NOMO-1 treated with dmso at 0.1 percent for 144 hours (cell line): ENCODE data around the gene HMX3.

Experiments used
- DNase-seq: peaks from one replicate; lab custom pipeline; 2025; ENCODE audit not compliant: unreplicated experiment; lab: John Stamatoyannopoulos, UW

Gene HMX3

DNA sequence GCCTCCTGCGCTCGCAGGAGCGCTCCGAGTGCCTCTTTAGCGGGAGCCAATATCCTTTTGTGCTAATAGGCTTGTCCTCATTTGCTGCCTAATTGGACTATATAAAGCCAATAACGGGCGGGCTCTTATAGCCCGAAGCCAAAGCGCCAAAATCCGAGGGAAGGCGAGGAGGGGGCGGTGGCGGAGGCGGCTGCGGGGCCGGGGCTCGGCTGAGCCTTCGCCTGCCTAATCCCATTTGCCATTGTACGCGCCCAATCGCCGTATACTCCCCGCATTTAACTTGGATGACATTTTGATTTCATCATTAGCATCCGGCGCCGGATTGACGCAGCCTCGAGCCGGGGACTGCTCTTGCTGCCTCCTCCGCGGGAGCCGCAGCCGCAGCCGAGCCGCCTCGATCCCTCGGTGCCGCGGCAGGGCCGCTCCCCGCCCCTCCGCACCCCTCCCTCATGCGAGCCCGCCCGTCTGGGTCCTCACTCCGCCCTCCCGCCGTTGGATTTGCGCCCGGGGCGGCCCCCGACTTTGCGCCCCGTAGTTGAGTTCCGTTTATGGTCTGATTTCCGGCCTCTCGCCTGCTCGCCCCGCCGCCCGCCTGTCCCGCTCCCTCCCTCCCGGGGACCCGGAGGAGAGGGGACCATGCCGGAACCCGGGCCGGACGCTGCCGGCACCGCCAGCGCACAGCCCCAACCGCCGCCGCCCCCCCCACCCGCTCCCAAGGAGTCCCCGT, at the start of gene HMX3:
TSS of gene HMX3 (plus strand) at position 556 of the 727 bp plus-strand sequence. CDS start at position 637, 81 bp downstream.
- DNase-seq = no peak

DNA sequence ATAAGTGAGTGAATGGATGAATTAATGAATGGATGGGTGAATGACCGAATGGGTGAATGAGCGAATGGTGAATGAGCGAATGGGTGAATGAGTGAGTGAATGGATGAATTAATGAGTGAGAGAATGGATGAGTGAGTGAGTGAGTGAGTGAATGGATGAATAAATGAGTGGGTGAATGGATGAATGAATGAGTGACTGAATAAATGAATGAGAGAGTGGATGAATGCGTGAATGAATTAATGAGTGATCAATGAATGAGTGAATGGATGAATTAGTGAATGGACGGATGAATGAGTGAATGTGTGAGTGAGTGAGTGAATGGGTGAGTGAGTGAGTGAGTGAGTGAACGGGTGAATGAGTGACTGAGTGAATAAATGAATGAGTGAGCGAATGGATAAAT, 49.5 kb upstream of the HMX3 start:
- no peak for DNase-seq

DNA sequence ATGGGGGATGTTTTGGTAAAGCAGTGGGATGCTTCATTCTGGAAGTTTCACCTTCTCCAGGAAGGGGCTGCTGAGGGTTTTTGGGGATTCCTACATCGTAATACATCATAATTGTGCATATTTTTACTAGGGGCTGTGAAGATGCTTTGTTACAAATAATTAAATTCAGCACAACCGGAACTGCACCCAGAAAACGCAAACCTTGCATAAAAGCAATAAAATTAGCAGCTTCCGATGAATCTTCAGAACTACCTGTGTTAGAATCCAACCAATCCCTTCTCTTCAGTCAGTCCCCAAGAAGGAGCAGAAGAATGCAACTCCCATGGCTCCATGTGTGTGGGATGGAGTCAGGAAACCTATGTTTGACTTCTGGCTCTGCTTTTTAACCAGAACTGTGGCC, 48.4 kb upstream of the HMX3 start:
- no peak for DNase-seq

DNA sequence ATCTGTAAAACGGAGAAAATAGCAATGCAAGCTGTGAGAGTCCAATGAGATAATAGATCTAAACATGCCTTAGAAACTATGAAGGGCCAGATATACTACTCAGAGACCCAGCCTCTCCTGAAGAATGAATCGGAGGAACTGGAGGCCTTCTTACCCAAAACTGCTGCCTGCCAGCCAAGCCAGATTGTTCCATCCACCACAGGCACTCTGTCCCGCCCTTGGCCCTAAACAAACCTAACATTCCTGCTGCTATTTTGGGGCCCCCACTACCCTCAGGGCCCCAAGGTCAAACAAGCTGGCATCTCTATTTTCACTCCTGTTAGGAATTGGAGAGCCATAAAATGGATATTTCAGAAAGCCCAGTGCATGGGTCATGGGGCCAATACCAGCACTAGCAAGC, 48.0 kb upstream of the HMX3 start:
- no peak for DNase-seq

DNA sequence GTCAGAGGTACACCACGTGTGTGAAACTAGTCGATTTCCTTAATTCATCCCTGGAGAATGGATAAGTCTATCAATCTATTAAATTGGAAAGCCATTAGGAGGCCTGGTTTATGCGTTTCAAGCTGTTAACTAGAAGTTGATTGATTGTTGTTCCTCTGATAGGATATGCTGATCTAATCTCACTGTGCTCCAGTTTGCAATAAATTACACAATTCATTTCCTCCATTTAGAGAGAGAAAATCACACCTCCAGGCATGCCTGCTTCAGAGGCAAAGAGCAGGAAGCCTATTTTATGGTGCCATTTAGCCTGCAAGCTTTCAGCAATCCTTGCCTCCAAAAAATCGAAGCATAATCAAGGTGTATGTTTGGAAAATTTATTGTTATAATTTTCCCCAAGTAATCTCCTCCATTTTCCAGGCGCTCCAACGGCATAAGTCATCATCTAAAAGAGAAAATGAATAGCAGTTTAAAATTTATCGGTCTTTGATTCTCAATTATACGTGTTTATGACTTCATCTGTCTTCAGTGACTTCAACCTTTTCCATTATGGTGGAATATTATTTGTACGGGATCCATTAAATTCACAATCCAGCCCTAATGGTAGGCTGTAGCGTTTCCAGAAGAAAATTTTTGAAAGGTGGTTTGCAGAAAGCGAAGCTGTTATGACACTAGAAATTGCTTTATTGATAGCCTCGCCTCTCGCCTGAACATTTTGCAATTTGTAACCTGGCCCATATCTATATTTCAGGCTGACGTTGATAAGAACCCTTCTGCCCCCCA, 42.9 kb upstream of the HMX3 start:
- no peak for DNase-seq

DNA sequence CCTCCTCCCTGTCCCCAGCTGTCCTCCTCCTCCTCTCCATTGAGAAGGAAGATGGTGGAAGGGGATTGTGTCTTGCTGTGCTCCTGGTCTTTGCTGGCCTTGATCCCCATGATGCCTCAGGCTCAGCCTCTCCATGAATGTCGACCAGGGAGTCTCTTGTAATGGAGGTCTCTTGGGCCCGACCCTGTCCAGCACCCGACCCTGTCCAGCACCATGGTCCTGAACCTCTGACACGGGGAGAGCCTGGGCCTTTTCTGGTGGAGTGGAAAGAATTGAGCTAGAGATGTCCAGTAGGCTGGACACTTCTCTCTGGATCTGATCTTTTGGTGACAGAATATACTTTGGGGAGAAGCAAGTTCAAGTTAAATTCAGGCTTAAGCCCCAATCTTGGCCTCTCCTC, 42.3 kb upstream of the HMX3 start:
- DNase-seq = no peak

DNA sequence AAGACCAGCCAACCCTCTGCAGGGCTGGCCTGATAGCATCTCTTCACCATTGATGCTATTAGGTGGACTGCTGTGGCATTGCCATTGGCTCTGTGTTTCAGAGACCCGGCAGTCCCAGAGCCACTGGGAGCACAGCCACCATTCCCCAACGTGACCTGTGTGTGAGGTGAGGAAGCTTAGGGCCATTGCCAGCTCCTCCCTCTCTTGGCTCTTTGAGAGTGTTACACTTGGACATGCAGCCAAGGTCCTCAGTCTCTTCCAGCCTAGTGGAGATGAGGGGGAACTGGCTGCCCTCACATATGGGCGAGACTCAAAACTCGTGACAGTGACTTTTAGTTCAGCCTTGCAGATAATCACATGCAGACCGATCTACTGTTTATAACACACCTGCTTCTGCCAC, 39.3 kb upstream of the HMX3 start:
- DNase-seq = no peak

DNA sequence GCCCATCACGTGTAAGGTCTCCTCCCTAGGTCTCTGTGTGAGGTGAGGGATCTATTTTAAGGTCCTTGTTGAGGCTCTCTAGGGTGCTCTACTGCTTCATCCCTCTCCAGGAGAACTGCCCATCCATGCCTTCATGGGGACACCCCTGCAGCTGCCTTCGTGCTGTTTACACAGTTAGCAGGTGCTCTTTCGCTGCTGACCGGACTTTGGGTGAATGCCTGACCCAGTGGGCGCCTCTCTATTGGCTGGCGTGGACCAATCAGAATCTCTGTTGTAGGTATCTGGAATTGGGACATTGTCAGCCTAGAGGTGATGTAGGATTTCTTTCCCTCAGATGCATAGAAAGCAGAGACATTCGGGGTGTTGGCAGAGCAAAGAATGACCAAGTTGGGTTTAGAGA, 38.7 kb upstream of the HMX3 start:
- DNase-seq = no peak

DNA sequence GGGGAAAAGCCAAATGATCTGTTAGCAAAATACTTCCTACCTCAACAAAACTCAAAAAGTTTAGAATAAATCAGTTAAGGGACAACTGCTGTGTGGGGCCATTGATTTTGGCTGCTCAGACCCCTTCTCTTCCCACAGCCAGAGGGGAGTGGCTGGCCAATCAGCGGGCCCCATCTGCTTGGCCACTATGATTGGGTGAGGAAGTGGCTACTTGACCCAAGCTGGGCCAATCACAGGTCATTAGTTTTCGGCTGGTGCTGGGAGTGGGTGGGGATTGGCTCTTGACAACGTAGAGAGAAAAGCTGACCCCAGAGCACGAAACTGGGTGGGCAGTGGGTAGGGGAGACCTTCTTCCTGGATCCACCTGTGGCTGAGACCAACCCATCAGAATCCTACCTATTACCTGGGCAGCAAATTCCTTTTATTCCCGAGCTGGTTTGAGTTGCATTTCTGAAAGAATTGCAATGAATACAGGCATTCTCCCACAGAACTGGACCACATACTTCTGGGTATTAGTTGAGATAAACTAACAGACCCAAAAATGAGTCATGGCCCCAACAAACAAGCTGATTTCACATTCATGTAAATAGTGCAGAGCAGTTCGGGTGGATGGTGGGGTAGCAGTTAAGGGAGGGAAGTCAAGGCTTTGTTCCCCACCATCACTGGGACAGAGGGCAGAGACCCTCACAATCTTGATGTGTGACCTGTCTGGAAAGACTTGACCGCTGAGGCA, 35.6 kb upstream of the HMX3 start:
- no peak for DNase-seq

DNA sequence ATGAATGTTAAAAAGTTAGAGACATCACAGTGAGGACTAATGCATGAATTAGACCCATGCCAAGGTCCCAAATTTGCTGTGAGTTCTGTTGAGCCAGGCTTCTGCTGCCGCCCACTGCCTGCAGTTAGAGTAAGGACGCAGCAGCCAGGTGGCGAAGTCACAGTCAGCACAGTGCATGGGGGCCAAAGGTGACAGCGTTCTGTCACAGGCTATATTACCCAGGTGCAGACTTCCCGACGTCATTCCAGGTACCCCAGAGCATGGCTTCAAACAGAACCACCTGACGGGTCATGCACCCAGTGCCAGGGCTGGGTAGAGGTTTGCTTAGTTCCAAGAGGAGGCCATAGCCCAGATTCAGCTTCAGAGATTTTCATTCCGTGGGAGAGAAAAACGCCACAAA, 33.9 kb upstream of the HMX3 start:
- DNase-seq = no peak

DNA sequence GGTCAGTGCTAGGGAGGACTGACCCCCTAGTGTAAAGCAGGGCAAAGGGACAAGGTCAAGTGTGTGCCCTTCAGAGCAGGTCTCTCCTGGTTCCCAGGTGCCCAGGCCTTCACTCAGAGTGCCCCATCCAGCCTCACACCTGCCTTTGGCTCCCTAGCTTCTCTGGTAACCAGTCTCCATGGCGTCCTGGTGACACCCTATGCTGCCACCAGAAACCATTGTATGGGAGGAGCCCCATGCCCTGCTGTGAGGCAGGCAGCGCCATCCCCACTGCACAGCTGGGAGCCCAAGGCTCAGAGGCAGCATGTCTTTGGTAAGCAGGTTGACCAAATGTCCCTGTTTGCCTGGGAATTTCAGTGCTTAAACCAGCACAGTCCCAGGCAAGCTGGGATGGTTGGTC, 33.1 kb upstream of the HMX3 start:
- DNase-seq = no peak

DNA sequence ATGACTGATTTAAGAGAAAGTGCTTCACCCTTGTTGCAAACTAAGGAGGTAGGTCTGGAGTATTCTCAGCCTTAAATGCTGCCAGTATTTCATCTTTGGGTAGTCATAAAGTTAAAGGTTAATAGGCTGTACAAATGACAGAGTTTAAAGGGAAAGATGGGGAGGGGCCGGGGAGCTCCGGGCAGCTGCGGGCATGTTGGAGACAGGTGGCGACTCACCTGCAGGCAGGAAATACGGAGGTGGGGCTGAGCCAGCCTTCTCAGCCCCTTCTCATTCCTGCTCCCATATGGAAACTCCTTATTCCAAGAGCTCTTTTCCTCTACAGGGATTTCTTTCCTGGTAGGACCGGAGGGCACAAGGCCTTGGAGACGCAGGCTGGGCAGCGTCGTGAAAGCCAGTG, 31.8 kb upstream of the HMX3 start:
- DNase-seq = no peak

DNA sequence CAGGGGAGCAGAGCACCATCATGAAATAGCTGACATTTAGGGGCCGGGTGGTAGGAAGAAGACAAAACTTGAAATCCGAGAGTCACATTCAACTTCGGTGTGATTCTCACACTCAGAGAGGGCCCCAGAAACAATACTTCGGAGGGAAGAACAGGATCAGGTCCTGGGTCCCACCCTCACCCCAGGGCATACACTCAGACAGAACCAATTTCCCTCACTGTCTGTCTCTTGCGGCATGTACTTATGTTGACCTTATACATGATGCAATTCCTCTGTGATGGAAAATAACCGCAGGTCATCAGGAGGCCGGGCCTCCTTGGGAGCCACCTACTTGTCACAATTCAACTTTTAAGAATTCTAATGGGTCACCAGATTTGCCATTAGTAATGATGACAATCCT, 26.3 kb upstream of the HMX3 start:
- no peak for DNase-seq

DNA sequence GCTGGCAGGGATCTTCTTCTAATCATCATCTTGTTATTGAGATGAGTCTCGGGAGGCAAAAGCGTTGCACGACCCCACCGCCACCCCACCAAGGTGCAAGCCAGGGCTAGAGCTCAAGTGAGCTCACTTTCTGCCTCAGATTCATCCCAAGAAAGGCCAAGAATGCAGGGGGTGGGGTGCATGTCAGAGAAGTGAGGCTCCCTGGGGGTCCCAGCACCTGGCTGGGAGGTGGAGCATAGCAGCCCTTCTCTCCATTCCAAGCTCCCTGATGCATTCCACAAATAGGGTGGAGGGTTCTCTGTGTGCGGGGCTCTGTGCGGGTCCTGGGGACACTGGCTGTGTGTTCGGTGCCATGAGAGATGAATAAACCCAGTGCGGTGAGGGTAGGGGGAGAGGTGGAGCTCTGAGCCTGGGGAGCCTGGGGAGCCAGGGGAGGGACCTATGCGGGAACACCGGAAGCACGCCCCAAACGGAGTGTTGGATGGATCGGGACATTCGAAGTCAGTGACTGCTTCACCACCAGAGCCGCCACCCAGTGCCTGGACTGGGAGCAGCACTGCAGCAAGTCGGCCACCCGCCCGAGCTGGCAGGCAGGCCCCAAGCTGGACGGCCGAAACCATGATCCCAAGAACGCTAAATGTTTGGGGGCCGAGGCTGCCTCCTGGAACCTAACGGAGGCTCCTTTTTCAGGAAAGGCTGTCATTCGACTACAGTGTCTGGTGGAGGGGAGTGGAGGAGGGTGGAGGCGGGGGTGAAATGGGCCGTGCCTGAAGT, 17.9 kb upstream of the HMX3 start:
- DNase-seq = no peak

DNA sequence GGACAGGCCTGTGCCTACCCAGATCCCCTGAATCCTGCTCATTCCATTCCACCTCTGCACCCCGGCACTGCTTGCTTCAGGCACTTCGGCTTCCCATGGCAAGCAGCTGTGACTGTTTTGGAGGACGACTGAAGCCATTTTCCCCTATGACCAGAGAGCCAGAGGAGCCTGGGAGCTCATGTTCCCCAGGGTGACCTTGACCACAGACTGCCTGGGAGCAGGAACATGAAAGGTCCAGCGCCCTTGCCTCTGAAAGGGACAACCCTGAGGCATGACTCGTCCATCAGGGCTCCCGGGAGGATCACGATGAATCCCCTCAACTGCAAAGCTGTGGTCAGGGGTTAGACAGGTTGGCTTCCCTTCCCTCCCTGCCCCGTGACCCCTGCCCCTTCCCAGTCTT, 16.7 kb upstream of the HMX3 start:
- no peak for DNase-seq

DNA sequence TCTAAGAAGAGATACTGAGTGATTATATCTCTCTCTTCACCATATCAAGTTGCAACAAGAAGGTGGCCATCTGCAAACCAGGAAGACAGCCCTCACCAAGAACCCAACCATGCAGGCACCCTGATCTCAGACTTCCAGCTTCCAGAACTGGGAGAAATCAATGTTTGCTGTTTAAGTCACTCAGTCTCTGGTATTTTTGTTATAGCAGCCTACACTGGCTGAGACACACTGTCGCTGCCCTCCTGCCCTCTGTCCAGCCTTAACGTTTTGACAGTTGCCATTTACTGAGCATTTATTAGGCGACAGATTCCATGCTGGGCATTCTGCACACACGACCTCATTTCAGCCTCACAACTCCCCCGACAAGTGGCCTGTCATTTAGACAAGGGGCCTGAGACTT, 9.5 kb upstream of the HMX3 start:
- no peak for DNase-seq

DNA sequence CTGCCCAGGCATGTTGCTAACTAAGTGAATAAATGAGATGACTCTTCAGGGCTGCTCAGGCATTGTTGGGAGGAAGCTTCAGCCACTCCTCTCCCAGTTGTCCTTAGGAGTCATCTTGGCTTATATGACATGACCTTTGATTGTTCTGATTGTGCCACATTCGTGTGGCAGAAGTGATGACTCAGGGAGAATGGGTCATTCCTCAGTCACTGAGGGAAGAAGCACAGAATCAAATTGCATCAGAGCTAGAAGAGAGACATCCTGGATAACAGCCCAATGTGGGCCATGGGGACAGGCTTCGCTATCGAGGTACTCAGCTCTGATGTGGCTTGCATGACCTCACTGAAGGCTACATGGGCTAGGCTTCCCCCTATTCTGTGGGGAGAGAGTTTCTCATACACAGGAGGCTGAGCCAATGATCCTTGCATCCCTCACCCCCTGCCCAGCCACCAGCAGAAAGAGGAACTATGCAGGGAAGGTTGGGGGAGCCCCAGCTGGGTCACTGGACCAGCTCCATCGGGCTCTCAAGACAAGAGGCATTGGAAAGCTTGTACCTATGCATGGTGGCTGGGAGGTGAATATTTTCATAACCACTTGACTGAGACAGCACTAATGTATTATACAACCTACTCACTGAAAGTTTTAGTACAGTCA, 6.0 kb upstream of the HMX3 start:
- no peak for DNase-seq

DNA sequence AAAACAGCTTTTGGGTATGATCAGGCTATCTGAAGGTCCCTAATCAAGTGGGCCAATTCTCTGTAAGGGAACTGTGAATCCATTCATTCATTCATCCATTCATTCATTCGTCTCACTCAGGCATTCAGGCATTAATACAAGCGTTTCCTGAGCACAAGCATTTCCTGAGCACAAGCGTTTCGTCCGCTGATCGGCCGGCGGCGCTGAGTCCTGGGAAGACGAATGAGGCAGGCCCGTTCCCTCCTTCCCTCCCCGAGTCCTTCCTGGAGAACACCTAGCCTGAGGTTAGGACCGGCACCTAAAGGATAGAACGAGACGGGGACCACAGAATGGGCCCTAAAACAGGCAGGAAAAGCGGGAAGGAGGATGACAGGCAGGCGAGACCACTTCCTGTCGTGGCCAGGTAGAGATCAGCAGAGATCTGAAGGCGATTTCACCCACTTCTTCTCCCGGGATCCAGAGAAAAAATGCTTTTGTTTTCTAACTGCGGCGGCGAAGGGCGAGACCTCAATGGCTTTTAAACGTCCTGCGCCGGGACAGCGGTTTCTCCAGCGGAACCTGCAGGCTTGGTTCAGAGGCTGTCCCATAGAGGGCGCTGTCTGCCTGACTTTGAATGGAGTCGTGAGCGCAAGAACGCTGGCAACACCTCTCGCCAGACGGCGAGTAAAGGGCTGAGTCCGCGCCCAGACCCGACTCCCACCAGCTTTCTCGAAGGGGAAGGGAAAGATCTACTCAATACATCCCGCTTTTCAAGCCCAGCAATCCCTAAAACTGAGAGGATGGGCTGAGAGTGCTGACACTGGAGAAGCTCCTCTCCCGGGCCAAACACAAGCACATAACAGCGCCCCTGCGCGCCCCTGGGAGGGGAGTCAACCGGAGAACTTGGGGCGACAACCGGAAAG, 2.9 kb upstream of the HMX3 start:
- peak; percentile 60 for DNase-seq

DNA sequence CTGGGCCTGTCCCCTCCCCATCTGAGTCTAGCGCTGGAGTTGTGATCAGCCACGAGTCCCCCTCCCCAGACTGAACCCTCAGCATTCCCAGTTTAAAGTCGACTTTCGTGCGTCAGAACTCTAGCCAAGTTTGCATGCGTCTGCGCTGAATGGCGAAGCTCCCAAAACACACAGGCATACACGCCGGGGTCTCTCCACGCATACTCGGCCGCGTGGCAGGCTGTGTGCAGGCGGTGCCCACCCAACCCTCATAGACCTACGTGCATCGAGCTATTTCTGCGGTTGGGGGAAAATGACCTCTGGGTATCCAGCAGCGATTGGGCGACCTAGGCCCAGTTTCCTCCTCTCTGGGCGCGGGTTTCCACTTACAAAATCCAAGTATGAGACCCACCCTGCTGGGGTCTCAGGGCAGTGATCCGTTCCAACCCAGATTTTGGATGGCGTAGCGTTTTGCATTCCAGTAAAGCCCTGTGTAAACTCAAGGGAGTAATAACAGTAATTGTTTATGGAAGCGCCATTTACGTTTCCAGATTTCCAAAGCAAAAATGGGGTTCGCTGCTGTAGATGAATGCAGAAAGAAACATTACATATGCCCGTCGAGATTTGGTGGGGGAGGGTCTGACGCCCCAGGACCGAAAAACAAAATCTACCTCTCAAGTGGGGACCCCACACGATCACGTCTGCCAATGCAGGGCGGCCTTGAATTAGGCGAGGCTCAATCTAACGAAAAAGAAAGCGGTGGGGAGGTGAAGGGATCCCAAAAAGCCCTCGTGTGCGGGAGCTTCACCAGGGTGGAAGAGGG, 2.0 kb upstream of the HMX3 start:
- DNase-seq = no peak
